ENCODE results near the gene OR10H3.
"Not testable (repeated sequence)": the region's sequence is repeated elsewhere in the genome, so short reads cannot be mapped to it uniquely, and the experiment has no call there.

The OR10H3 gene, protein sequence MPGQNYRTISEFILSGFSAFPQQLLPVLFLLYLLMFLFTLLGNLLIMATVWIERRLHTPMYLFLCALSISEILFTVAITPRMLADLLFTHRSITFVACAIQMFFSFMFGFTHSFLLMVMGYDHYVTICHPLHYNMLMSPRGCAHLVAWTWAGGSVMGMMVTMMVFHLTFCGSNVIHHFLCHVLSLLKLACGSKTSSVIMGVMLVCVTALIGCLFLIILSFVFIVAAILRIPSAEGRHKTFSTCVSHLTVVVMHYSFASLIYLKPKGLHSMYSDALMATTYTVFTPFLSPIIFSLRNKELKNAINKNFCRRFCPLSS

DNA sequence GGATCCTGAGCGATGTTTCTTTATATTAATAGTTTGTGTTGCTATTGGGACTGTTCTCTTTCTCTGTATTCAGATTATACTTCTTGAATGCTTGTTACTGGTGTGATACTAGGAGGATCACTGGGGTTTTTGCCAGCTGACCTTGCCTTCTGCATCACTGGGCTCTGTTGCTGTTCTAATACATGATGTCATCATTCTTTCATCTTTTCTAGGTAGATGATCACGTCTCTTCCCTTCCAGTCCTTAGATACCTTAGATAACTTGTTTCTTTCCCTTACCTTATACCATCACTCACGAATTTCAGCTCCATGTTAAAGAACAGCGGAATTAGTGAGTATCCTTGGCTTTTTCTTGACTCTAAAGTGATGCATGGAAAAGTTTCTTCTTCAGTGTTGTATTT is at the start of gene OR10H3:
Gene OR10H3, plus strand, starts transcription at position 264 of the 400 bp plus-strand sequence. CDS start 3,408 bp downstream, outside the sequence.
- no peak for DNase-seq (ENCODE audit: low read depth)

DNA sequence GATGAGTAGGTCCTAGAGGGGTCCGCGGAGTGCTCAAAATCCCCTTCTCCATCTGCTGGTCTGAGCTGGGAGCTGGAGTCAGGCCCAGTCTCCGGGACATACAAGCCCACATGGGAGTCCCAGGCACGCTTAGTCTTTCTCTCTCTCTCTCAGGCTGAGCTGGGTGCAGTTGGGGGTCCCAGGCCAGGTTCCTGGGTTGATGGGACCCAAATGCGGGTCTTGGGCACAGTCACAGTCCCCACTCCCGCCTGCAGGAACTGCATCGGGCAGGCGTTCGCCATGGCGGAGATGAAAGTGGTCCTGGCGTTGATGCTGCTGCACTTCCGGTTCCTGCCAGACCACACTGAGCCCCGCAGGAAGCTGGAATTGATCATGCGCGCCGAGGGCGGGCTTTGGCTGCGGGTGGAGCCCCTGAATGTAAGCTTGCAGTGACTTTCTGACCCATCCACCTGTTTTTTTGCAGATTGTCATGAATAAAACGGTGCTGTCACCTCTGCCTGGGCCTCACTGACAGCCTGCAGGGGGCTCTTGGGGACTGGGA is 41.1 kb upstream of the OR10H3 start:
- DNase-seq (ENCODE audit: low read depth) = no peak

DNA sequence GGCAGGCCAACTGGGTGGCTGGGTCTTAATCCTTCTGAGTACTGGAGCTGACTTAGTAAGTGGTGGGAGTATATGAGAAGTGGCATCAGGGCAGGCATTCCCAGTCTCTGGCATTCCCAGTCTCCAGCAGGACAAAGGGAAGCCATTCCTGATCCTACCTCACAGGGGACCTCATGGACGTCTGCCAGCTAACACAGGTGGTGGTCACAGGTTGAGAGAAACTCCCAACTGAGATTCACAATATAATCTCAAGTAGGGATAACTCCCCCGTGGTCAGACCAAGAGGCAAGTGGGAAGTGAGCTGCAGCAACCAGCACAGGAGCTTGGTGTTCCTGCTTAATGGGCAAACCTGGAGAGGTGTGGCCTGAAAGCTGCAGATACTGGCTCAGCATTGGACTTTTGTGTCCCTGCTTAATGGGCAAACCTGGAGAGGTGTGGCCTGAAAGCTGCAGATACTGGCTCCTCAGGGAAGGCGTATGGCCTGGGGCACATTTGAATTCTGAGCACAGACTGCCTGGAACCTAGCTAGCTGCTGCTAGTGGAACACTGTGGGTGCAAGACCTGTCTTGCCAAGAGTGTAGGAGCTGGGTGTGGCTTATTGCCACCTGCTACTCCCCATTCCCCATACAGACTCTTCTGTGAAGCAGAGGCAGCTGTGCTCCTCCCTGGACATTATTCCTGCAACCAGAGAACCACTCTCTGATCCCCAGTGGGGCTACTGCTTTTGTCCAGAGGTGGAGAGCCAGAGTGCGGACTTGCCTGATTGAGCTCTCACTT is 35.8 kb upstream of the OR10H3 start:
- no peak for DNase-seq (ENCODE audit: low read depth)

DNA sequence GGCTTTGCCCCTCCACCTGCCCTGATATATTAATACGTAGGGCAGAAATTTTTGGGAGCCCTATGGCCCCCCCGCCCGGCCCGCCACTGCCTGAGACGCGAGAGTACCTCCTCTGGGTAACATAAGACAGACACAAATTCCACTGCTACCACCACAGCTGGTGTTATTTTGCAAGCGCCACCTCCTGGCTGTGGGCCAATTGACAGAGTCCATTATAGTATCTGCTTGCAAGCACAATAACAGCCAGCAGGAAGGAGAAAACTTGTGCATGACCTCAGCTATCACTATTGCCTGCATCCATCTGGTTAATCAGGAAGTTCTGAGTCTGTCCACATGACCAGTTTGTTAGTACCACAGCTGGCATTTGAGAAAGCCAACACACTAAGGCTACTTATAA is 35.3 kb upstream of the OR10H3 start:
- no peak for DNase-seq (ENCODE audit: low read depth)

DNA sequence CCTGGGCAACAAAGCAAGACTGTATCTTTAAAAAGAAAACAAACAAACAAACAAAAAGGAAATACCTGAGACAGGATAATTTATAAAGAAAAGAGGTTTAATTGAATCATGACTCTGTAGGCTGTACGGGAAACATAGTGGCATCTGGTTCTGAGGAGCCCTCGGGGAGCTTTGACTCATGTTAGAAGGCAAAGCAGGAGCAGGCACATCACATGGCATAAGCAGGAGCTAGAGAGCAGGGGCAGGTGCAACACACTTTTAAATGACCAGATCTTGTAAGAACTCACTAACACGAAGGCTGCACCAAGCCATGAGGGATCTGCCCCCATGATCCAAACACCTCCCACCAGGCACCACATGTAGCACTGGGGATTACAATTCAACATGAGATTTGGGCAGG is 23.1 kb upstream of the OR10H3 start:
- no peak for DNase-seq (ENCODE audit: low read depth)

DNA sequence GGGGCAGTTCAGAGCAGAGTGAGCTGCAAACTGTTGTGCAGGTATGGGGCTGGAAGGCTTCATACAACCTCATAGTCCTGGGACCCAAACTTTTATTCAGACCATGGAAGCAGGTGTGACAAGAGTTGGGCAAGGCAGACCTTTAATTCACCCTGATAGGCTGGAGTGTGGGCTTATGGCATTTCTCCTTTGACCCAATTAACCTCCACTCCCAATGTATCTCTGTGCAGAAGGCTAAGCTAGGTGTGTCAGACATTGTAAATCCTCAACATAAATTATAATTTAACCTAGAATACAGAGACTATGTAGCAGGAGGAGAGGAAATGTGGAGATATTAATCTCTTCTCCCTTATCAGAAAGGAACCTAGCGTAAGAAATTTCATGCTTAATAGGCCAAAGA is 22.1 kb upstream of the OR10H3 start:
- DNase-seq (ENCODE audit: low read depth) = no peak

DNA sequence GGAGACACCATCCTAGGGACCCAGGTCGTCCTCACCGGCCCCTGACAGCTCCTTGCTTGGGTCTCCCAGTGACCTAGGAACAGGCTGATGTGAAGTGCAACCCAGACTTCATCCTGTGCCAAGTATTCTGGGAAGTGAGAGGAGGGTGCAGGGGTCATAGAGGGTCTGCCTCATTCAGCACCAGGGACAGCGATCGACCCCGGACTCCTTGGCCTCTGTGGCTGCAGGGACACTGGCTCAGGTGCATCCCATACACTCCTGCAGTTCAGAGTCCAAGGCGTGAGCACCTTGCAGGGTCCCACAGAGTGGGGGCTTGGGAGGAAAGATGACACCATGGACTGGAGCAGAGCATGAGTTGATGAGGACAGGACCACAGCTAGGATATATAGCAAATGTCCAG is 20.0 kb upstream of the OR10H3 start:
- no peak for DNase-seq (ENCODE audit: low read depth)

DNA sequence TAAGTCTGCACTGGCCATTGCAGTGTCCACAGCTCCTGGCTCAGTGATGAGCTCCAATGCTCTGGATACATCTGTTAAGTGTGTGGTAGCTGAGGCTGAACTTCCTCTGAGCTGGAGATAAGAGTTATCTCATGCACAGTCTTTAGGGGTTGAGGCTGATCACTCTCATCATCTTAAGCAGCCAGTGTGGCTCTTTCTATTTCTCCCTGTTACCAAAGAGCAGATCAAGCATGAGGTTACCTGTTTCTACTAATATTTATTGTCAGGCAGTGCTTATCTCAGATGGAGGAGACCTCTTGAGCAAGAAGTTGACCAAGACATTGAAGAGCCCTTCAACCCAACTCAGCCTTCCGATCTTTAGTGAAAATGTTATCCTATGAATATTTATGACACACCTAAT is 16.5 kb upstream of the OR10H3 start:
- DNase-seq (ENCODE audit: low read depth) = no peak

DNA sequence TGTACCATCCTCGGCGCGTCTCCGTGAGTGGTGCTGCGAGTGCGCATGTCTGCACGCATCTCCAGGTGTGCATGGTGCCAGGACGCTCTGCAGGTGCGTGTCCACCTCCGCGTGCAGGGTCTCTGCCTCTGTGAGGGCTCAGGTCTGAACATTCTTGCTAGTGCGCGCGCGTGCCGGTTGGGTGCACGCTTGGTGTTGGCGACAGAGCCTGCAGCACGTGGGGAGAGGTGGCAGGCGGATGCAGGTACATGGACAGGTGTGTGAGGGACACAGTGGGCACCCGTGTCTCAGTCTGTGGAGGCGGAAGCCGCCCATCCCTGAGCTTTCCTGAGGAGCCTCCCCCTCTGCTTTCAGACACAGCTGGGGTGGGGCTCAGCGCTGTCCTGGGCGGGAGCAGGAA is 14.8 kb upstream of the OR10H3 start:
- no peak for DNase-seq (ENCODE audit: low read depth)

DNA sequence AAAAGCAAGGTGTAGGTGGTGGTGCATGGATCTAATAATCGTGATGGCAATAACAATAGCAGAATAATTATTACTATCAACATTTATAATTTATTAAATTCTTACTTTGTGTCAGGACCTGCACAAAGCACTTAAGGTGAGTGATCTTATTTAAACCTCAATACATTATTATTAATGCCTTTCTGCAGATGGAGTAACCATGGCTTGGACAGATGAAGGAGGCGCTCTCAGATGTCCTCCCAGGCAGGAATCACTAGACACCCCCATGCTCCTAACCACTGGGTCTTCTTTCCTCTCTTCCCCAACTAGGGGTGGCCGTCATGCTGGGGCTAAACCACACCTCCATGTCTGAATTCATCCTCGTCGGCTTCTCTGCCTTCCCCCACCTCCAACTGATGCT is 10.1 kb upstream of the OR10H3 start, which contains the start of gene OR10H2:
Gene OR10H2, plus strand, starts transcription at position 301 of the 400 bp plus-strand sequence. Its CDS starts 20 bp downstream, at position 321.
- DNase-seq (ENCODE audit: low read depth) = no peak

DNA sequence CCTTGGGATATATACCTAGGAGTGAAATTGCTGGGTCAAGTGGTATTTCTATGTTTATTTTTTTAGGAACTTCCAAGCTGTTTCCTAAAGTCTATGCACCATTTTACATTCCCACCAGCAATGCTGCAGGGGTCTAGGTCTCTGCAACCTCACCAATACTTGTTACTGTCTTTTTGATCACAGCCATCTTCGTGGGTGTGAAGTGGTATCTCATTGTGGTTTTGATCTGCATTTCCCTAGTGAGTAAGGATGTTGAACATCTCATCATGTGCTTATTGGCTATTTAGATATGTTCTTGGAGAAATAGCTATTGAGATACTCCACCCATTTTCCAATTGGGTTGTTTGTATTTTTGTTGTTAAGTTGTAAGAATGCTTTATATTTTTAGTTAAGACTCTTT is 7.2 kb upstream of the OR10H3 start:
- DNase-seq (ENCODE audit: low read depth) = no peak

DNA sequence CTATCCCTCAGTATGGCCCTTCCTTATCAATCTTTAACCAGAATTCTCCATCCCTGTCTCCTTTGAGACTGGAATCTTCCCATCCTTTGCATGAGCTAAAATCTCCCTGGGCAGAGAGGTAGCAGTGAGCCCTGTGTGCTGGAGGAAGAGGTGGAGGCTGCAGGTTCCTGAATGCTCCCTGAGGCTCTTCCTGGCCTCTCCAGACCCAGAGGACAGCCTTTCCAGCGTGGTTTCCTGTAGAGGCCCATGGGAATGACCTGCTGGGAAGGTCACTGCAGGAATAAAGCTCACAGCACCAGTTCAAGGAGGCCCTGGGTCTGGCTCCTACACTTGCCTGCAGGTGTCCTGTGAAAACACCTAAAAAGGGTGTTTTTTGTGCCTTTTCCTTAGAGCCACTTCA is 5.4 kb upstream of the OR10H3 start:
- DNase-seq (ENCODE audit: low read depth) = no peak

DNA sequence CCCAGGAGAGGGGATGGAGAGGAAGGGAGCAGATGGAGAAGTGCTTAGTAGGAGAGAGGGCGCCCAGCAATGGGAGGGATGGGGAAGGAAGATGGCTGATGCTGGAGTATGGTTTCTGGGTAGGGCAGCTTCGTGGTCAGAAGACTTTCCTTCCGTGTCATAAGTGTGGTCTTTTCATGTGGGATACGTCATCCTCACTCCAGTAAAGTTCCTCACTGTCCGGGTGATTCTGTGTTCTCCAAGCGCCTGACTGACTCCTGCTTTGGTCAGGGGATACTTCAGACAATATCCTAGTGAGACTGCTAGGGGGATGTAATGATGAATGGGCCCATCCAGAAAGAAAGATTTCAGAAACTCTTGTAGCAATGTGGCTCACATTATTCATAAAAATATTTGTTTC is 3.9 kb upstream of the OR10H3 start:
- DNase-seq (ENCODE audit: low read depth) = no peak

DNA sequence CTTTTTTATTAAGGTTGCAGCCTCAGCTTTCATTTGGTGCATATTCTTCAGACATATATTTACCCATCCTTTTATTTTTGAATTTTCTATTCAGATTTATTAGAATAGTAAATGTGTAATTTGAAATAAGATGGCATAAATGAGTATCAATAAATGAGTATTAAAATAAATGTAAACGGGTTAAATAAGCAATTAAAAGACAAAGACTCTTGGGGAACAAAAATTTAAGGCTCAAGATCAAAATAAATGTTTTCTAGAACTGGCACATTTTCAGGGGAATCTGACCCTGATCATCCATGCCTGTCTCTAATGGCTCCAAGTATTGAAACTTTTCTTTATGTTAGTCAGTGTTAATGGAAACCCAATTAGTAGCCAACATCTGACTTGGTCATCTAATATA is 3.0 kb downstream of the OR10H3 start:
- no peak for DNase-seq (ENCODE audit: low read depth)

DNA sequence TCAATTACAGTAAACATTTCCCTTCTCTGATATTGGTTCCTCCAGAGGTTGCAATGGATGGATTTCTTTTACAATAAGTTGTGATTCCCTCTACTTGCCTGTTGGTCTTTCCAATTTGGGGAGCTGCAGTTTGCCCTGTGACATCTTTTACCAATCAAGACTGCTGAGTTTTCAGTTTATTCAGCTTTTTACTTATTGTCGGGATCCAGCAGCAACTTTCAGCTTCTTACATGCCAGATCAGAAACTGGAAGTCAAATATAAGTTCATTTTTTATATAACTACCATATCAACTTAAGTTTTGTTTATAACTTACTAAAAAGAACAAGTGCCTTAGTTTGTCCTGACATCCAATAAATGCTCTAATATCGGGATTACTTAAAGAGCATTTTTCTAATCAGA is 10.5 kb downstream of the OR10H3 start:
- DNase-seq (ENCODE audit: low read depth) = no peak

DNA sequence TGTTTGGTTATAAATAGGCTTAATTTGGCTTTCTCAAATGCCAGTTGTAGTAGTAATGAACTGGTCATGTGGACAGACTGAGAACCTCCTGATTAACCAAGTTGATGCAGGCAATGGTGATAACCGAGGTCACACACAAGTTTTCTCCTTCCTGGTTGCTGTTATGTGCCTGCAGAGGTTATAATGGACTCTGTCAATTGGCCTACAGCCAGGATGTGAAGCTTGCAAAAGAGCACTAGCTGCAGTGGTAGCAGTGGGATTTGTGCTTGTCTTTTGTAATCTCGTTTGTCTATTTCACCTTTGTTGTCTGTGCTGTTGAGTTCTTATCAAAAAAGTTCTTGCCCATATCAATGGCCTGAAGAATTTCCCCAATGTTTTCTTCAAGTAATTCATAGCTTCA is 20.6 kb downstream of the OR10H3 start:
- no peak for DNase-seq (ENCODE audit: low read depth)

DNA sequence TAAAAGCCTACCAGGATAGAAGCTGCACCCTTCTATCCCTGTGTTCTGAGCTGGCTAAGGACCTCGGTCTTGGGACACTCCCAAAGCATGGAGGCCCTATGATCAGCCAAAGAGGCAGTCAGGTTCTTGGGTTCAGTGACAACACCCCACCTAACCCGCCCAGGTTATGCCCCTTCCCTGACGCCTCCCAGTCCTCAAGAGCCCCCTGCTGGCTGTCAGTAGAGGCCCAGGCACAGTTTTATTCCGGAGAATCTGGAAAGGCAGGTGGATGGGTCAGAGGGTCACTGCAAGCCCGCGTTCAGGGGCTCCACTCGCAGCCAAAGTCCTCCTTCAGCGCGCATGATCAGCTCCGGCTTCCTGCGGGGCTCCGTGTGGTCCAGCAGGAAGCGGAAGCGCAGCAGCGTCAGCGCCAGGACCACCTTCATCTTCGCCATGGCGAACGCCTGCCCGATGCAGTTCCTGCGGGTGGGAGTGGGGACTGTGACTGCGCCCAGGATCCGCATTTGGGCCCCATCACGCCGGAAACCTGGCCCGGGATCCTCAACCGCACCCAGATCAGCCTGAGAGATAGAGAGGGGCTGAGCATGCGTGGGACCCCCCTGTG is 22.3 kb downstream of the OR10H3 start:
- no peak for DNase-seq (ENCODE audit: low read depth)

DNA sequence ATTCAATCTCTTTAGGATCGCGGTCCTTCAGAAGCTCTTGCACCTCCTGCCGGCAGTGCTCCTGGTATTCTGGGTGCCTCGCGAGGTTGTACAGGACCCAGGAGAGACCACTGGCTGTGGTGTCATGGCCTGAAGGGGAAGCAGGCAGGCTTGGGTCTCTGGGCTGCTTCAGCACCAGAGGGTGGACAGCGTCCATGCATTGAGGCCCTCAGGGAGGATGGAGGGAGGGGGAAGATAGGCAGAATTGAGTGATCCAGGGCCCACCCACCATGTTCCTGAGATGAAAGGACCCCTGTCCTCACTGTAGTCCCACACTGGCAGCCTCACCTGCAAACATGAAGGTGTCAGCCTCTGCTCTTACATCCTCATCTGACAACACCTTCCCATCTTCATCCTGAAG is 31.8 kb downstream of the OR10H3 start:
- DNase-seq (ENCODE audit: low read depth) = no peak

DNA sequence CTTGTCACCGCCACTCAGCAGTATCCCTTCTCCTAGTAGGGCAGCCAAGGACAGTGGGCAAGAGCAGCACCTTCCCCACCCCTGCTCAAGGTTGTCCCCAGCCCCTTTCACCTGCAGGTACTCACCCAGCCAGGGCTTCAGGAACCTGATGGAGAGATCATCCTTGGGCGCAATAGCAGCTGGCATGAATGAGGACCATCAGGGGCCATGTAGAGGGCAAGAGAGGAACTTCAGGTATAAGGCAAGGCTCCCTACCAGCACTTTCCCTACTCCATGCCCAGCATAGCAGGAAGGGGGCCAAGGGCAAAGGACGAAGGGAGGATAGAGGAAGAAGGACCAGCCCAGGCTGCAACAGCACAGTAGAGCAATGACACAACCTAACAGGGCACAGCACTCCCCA is 36.4 kb downstream of the OR10H3 start:
- DNase-seq (ENCODE audit: low read depth) = not testable (repeated sequence)

DNA sequence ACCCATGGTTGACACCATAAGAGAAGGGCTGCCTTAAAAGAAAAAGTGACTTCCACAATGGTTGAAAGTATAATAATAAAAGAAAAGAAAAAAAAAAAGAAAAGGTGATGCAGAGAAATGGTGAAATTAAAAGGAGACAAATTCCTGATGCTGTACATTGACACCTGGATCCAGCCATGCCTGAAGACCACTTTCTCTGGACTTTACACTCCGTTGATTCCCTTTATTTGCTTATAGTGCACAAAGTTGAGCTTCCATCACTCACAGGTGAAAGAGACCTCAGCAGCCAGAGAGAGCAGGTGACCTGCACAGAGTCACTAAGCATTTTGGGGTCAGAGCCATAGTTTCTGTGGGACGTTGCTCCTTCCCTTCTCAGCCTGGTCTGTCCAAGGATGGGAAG is 37.5 kb downstream of the OR10H3 start:
- no peak for DNase-seq (ENCODE audit: low read depth)

DNA sequence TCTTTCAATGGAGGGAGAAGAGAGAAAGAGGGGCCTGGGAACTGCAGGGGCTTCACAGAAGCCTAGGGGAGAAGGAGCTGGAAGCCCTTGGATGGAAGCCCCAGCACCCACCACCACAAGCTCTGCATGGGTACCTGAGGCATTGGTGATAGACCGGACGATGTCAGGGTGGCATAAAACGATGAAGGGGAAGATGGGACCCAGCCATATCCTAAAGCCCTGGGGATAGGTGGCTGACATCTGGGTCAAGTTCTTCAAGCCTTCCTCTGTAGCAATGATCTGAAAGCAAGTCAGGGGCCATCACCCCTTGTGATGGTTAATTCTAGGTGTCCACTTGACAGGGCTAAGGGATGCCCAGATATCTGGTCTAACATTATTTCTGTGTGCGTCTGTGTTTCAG is 38.5 kb downstream of the OR10H3 start:
- DNase-seq (ENCODE audit: low read depth) = no peak

DNA sequence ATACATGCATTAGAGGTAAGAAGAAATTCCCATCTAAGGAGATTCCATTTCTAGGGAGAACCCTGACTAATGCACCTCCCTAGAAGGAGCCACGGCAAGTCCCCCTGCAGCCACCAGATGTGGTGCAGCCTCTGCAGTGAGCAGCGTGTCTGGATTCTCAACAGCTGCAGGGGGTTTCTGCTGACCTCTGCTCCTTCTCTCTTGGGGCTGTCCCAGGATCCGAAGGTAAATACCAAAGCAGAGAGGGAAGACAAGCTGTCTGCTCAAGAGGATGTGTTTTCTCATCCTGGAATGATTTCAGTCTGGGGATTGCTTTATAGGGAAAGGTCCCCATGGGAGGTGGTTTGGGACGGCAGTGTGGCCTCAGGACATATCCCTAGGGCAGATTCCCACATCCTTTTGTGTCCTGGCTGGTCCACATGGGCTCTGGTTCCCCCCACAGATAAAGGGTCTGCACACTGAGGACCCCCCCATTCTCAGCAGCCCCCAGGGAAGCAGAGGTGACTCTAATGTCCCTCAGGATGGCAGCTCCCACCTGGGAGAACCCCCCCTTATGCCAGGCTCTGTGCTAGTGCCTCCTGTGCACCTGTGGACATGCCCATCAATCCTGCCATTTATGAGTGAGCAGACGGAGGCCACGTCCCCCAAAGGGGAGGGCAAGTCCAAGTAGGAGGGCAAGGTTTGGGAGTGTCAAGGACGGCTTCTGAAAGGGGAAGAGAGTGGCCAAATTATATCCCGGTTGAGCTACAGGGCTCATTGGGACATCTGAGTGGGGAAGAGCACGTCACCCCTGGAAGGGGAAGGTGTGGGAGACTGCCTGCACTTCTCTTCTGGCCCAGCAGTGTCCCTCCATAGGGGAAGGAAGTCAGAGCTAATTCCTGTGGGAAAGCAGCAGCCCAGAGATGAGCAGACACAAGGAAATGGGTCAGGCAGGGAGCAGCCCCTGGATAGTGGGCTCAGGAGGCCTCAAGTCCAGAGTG is 39.5 kb downstream of the OR10H3 start:
- DNase-seq (ENCODE audit: low read depth) = no peak

All from GM04504 (cell line).